NCI-H526 (cell line): ENCODE results near the gene MYRIP.

Source experiments
- DNase-seq, 2 experiments: peaks; one replicate each; lab custom pipeline; 2025; lab: John Stamatoyannopoulos, UW

Gene MYRIP

DNA sequence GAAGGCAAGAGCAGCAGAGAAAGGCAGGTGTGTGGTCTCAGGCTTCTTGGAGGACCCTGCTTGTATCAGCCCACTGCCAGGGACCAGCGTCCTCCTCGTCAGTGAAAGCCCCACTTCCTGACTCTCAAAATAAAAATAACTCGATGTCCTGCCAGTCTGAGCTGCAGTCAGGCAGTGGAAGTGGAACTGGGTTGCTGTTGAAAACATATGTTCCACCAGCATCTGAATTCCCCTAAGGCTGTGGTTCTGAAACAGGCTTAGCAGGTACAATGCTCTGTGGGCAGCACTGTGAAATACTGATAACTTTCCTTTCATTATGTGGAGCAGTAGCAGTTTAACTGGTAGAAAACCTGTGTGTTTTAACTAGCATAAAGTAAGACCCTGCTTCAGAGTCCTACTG lies 378.5 kb downstream of the MYRIP start:
- DNase-seq = no peak

DNA sequence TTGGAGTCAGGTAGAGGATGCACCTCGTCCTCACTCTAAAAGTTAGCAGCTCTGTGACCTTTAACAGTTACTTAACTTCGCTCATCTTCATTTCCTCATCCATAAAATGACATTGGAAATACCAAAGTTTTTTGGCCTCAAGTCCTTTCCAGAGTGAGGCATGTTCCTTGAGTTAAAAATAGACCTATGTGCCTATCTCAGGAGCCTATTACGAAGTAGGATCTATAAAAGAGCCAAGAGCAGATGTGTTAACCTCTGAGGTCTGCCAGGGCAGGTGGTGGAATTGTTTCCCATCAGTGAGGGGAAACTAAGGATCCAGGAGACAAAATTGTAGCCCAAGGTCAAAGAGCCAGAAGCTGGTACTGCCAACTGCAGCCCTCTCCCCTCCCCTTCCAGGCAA lies 379.7 kb downstream of the MYRIP start:
- DNase-seq = no peak

- no peak for DNase-seq
Observed at GRCh38 chr3:40190056-40190455, 380.6 kb downstream of the MYRIP start.

GRCh38 chr3:40191251-40191650 lies 381.8 kb downstream of the MYRIP start:
- DNase-seq = no peak

DNA sequence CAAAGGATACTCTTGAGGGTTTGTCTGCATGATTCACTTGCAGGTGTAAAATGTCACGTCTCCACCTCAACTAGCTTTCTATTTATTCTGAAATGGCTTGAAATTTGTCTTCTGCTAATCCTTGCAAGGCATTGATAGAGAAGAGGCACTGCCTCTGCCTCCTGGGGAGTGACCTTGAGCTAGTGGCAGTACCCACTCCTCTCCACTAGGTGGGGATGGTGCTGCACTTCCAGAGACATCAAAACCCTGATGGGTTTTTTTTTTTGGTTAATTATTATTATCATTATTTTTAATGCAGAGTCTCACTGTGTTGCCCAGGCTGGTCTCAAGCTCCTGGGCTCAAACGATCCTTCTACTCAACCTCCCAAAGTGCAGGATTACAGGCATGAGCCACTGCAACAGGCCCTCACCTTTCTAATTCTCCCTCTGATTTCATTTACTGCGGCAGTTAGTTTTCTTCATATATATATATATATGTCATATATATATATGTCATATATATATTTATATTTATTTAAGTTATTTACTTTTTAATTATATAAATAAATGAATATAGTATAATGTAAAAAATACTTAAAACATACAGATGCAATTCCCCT lies 382.5 kb downstream of the MYRIP start:
- DNase-seq = peak in 1 of 2 experiments; percentile 77

GRCh38 chr3:40192628-40193027 lies 383.2 kb downstream of the MYRIP start:
- DNase-seq = peak in 1 of 2 experiments; percentile 39

- DNase-seq = no peak
Observed at GRCh38 chr3:40196966-40197365, 387.6 kb downstream of the MYRIP start.

- DNase-seq = no peak
Observed at GRCh38 chr3:40200692-40201316, 391.4 kb downstream of the MYRIP start.

DNA sequence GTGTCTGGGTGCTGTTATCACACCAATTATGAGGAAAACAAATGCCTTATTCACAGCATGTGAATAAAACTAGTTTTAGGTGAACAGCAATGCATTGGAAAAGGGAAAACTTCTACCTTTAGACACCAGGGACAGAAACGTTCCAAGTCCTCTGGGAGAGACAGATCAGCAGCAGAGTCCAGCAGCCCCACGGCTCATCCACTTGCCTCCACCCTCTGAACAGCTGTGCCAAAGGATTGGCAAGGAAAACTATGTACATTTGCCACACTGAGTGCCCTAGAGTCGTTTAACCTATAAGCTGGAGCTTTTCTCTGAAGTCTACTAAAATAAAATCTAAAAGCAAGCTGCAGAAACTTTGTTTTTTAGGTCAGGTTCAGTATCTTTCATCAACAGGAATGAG lies 392.4 kb downstream of the MYRIP start:
- peak in 1 of 2 experiments; percentile 13 for DNase-seq

- DNase-seq = no peak
Observed at GRCh38 chr3:40206522-40206921, 397.1 kb downstream of the MYRIP start.

DNA sequence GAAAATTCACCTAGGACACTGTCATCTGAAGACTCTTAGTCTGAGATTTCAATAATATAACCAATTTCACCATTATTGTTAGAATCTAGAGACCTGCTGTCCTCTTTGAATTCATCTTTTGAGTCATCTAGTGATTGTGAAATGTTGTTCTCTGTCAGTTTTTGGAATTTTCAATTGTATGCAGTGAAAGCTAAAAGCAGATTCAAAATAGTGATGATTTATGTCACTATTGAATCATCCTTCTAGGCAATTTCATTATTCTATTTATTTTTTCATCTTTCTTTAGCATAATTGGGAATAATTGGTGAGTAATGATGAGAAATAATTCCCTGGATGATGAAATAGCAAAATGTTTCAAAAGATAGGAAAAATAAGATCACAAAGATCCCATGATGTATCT lies 398.4 kb downstream of the MYRIP start:
- DNase-seq = no peak

- no peak for DNase-seq
Observed at GRCh38 chr3:40208251-40208650, 398.8 kb downstream of the MYRIP start.

- no peak for DNase-seq
Observed at GRCh38 chr3:40211579-40211978, 402.2 kb downstream of the MYRIP start.

DNA sequence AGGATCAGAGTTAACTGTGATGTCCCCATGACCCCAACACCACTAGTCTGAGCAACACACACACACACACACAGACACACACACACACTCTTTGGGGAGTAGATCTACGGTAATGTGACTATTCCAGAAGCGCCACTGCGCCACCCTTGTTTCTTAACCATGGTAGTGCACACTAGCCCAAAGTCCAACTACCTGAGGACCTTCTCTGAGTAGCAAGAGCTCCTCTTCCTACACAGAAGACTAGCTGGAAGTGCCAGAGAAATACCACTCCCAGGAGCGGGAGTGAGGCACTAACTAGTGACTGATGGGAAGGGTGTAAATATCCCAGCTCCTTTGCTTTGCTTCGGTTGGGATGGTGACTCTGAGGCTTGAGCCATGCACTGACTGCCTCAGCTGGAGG lies 404.1 kb downstream of the MYRIP start:
- DNase-seq = no peak

DNA sequence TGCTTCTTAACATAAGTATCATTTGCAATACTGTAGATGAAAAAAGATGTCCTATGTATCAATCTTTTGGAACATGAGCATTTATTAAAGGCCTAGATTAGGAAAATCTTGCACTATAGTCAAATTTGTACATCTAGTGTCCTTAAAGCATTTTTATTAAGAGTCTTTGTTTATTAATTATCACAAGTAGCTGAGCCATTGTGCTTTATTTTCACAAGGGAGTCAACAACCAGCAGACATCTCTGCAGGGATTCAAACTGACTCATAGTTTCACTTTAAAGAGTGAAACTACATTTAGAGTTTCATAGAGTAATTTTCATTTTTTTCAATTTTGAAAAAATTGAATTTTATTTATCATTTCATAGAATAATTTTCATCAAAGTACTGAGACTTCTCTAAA lies 405.6 kb downstream of the MYRIP start:
- no peak for DNase-seq

DNA sequence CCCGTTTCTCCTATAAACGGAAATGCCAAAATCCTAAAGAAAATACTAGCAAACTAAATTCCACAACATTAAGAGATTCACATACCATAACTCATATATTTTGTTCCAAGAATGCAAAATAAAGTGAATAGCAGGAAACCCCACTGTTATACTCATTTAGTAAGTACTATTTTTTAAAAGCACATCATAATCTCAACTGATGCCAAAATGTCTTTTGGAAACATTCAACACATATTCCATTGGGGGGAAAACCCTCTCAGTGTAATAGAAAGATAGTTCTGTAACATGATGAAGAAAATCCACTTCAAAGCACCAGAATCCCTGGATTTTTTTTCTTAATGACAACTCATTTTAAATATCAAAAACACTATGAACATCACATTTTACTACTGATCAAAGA lies 407.1 kb downstream of the MYRIP start:
- DNase-seq = no peak

- DNase-seq = no peak
Observed at GRCh38 chr3:40223856-40224255, 414.4 kb downstream of the MYRIP start.

- no peak for DNase-seq
Observed at GRCh38 chr3:40224796-40225515, 415.5 kb downstream of the MYRIP start.

DNA sequence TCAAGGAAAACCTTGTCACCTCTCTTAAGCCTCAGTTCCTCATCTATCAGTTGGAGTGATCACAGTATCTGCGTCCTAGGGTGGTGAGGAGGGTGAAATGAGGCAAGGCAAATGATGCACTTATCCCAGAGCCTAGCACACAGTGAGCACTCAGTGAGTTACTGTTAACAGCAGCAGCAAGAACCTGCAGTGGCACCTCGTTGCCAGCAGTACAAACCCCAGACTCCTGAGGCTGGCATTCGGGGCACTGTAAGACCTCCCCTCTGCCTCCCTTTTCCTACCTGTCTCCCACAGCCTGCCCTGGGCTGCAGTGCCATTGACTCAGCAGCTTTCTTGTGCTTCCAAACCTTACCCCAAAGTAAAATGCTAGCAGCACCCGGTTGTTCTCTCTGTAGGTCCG lies 417.2 kb downstream of the MYRIP start:
- DNase-seq = no peak

DNA sequence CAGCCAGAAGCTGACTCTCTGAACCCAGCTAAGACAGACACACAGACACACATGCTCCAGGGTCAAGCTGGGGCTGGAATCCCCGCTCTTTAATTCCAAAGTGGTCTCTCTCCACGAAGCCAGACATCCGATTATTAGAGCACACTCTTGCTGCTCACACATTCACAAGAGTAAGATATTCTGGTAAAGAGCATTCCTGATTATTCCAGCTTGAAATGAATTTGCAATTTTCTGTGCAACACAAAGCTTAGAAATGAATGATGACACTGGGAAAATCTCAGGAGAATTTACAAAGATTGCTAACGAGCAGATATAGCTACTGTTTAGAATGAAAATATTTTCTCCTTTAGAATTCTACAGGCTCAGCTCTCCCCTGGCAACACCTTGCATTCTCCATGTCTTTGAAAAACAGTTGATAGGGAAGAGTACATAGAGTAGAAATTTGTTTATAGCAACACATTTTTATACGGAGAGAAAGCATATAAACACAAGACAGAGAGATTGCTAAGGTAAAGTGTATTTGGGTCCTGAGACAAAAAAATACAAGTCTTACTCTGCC lies 419.5 kb downstream of the MYRIP start:
- no peak for DNase-seq

DNA sequence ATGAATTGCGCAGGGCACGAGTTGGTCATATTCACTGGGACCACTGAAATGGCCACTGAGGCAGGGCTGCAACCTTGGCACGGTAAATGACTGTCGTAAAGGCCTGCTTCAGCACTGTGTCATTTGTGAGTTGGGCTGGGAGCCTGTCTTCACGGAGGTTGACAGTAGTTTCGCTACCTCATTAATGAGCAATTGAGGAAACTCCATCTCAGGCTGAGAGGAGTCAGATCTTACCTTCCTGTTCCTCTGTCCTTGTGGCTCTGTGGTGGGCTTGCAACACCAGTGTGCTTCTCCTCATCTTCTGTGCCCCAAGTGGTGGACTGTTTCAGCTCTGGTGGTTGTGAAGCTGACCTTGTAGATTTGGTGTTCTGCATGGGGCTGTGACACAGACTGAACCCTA lies 420.0 kb downstream of the MYRIP start:
- DNase-seq = no peak

DNA sequence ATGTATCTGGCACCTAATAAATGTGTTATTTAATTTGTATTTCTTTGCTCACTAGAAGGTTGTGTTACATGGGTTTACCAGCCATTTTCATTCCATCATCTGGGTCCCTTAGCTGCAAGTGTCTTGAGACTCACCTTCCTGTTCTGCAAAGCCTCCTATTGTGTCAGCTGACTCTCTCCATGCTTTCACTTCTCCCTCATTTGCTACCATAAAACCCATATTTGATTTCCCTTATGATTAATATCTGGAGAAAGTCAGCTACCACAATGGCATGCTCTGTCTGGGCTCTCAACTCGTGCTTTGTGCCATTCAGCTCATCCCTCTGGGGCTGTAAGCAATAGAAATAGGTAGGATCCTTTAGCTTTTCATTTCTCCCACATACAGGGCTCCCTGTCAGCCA lies 420.6 kb downstream of the MYRIP start:
- DNase-seq = no peak

DNA sequence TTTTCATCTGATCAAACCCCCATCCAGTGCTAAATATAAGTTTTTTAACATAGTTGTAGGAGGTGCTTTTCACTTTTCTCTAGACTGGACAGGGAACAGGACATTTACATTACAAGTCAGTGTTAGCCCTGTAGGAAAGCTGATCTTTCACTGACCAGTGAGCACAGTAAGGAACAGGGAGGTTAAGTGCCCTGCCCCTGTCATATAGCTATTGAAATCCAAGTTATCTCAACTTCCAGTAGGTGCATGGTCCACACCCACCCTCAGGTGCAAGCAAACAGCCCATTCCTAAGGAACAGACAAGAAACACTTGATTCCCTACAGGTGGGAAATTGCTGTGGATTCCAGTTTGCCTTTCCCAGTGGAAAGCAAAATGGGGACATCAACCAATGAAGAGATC lies 421.0 kb downstream of the MYRIP start:
- no peak for DNase-seq
